Loucy (cell line): ENCODE results near the gene BCAS3.

Experiments
- H2AFZ ChIP-seq: fragments of 200-600 bp; sonication (generic); 2 replicates; pipeline ENCODE4 v1.6.0; 2016; ENCODE audit warnings: antibody characterized with exemption, mild to moderate bottlenecking, low read length, moderate library complexity
- H3F3A ChIP-seq: fragments of 200-600 bp; 2 replicates; pipeline ENCODE4 v1.6.0; 2016; ENCODE audit warnings: antibody characterized with exemption, low read depth, mild to moderate bottlenecking
- H3K27me3 ChIP-seq: fragments of 200-600 bp; sonication (generic); 2 replicates; pipeline ENCODE4 v1.6.1; 2014; ENCODE audit warnings: low read length, mild to moderate bottlenecking; ENCODE audit not compliant: insufficient read depth, poor library complexity, severe bottlenecking
- H3K36me3 ChIP-seq: fragments of 200-600 bp; sonication (generic); 2 replicates; pipeline ENCODE4 v1.6.1; 2016; ENCODE audit warnings: low read length; ENCODE audit not compliant: insufficient read depth
- H3K4me1 ChIP-seq: fragments of 200-600 bp; sonication (generic); 2 replicates; pipeline ENCODE4 v1.5.1; 2014; ENCODE audit warnings: low read length, mild to moderate bottlenecking; ENCODE audit not compliant: insufficient read depth, poor library complexity, severe bottlenecking
- H3K4me2 ChIP-seq: fragments of 200-600 bp; sonication (generic); 2 replicates; pipeline ENCODE4 v1.6.0; 2014; ENCODE audit warnings: antibody characterized with exemption, low read length, low read depth, mild to moderate bottlenecking; ENCODE audit not compliant: poor library complexity, severe bottlenecking
- H3K4me3 ChIP-seq: fragments of 200-600 bp; sonication (generic); 2 replicates; pipeline ENCODE4 v1.5.1; 2014; ENCODE audit warnings: low read length, mild to moderate bottlenecking, mixed read lengths; ENCODE audit not compliant: poor library complexity, severe bottlenecking
- H3K79me2 ChIP-seq: fragments of 200-600 bp; sonication (generic); 2 replicates; pipeline ENCODE4 v1.6.1; 2014; ENCODE audit warnings: low read length; ENCODE audit not compliant: insufficient read depth
- H3K9ac ChIP-seq: fragments of 200-600 bp; sonication (generic); 2 replicates; pipeline ENCODE4 v1.6.0; 2014; ENCODE audit warnings: mild to moderate bottlenecking, low read depth, low read length, moderate library complexity; ENCODE audit not compliant: poor library complexity, severe bottlenecking
- H3K9me2 ChIP-seq: fragments of 200-600 bp; sonication (generic); replicated peaks from 2 replicates; pipeline ENCODE4 v1.6.1; 2016; ENCODE audit warnings: low read depth, low read length, mixed read lengths
- H3K9me3 ChIP-seq: fragments of 200-600 bp; sonication (generic); 2 replicates; pipeline ENCODE4 v1.6.1; 2014; ENCODE audit warnings: mild to moderate bottlenecking, antibody characterized with exemption, low read length, low read depth; ENCODE audit not compliant: insufficient read depth
- H4K20me1 ChIP-seq: fragments of 200-600 bp; sonication (generic); 2 replicates; pipeline ENCODE4 v1.6.0; 2014; ENCODE audit warnings: antibody characterized with exemption, low read length, mild to moderate bottlenecking; ENCODE audit not compliant: insufficient read depth, poor library complexity, severe bottlenecking
- EZH2phosphoT487 ChIP-seq: fragments of 200-600 bp; IDR thresholded peaks from 2 replicates; pipeline ENCODE4 v1.6.1; 2018; ENCODE audit warnings: antibody characterized with exemption, mild to moderate bottlenecking, moderate library complexity, borderline replicate concordance
- TF ChIP-seq, protein P1 (sequence below): fragments of 200-600 bp; sonication (generic); conservative IDR thresholded peaks from 2 replicates; pipeline ENCODE4 v1.5.1; 2014; ENCODE audit warnings: mild to moderate bottlenecking, antibody characterized with exemption, low read length

The BCAS3 gene

DNA sequence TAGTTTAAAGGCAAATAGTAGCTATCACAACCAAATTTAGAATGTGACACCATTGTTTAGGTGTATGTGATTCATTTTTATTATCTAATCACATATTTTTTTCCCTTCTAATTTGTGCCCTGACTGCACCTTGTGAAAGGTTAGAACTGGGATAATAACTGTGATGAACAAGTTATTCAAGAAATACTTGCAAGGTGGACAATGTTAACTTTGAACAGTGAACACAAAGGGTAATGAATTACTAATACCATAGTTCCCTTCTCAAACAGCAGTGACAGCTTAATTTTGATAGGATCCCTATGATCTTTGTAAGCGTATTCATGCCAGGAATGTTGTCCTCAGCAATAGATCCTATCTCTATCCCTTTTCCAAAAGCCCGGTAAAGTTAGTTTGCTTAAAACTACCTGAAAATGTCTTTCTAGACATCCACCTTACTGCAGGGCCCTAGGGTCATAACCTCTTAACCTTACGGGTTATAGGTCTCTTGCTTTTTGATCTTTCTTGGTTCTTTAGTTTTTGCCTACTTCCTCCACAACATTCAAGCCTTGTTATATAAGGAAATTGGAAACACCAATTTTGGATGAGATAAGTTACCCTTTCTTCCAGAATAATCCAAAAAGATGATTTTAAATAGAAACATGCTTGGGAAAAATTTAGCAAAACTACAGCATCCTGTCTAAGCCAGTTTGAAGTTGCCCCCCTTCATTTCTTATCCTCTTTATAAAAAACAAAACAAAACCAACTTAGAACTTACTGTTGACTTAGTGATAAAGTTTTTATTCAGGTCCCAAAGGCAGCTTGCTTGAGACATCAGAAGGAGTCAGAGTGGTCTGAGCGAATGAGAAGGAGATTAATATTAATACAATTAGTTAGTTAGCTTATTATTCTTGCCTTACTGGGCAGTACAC, 522.0 kb downstream of the BCAS3 start:
- TF ChIP-seq, protein P1, sequence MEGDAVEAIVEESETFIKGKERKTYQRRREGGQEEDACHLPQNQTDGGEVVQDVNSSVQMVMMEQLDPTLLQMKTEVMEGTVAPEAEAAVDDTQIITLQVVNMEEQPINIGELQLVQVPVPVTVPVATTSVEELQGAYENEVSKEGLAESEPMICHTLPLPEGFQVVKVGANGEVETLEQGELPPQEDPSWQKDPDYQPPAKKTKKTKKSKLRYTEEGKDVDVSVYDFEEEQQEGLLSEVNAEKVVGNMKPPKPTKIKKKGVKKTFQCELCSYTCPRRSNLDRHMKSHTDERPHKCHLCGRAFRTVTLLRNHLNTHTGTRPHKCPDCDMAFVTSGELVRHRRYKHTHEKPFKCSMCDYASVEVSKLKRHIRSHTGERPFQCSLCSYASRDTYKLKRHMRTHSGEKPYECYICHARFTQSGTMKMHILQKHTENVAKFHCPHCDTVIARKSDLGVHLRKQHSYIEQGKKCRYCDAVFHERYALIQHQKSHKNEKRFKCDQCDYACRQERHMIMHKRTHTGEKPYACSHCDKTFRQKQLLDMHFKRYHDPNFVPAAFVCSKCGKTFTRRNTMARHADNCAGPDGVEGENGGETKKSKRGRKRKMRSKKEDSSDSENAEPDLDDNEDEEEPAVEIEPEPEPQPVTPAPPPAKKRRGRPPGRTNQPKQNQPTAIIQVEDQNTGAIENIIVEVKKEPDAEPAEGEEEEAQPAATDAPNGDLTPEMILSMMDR = no peak
- no peak for TF ChIP-seq EZH2phosphoT487
- H3K4me2 ChIP-seq = no peak overlapping the region
- H2AFZ ChIP-seq = no peak overlapping the region
- no peaks in the 10 kb centered on the region for H3K27me3 ChIP-seq
- H3K4me1 ChIP-seq = no peaks in the 10 kb centered on the region
- no peaks in the 10 kb centered on the region for H3K79me2 ChIP-seq
- H3F3A ChIP-seq = no peaks in the 10 kb centered on the region
- no peaks in the 10 kb centered on the region for H3K9me2 ChIP-seq
- no peak overlapping the region for H3K9ac ChIP-seq
- H3K9me3 ChIP-seq = no peaks in the 10 kb centered on the region
- H3K36me3 ChIP-seq = no peaks in the 10 kb centered on the region
- no peak overlapping the region for H3K4me3 ChIP-seq
- H4K20me1 ChIP-seq = no peaks in the 10 kb centered on the region

DNA sequence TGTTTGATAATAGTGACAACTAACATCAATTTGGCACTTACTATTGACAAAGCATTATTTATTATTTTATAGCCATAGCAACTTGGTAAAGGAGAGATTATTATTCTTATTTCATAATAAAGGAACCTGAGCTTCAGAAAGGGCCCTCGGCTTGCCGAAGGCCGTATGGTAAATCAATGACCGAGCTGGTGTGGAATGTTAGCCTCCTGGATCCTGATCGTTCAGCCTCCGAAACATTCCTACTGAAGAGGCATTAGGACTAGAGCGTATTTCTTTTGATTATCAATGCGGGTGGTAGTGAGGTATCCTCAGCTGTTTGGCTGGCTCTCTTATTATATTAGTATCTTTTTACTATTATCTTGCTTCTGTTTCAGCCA, 522.7 kb downstream of the BCAS3 start:
- Histone ChIP-seq H3K4me1 (peaks cover 3% of the 10 kb centered on the region), H3K9me3 (no peaks in the 10 kb centered on the region), H3K79me2 (no peaks in the 10 kb centered on the region), H2AFZ (no peak overlapping the region), H3K4me2 (no peak overlapping the region), H3K9me2 (no peaks in the 10 kb centered on the region), H4K20me1 (no peaks in the 10 kb centered on the region), H3K27me3 (no peaks in the 10 kb centered on the region), H3F3A (no peaks in the 10 kb centered on the region), H3K9ac (no peak overlapping the region), H3K36me3 (no peaks in the 10 kb centered on the region), H3K4me3 (no peak overlapping the region)
- TF ChIP-seq EZH2phosphoT487 = no peak
- TF ChIP-seq, protein P1 = no peak

GRCh38 chr17:61201211-61201610, 523.6 kb downstream of the BCAS3 start:
- Histone ChIP-seq H3K79me2 (no peaks in the 10 kb centered on the region), H3K4me2 (no peak overlapping the region), H3K36me3 (no peaks in the 10 kb centered on the region), H3K4me3 (no peak overlapping the region), H2AFZ (no peak overlapping the region), H3K9me2 (no peaks in the 10 kb centered on the region), H3K27me3 (no peaks in the 10 kb centered on the region), H3K9ac (no peak overlapping the region), H3F3A (no peaks in the 10 kb centered on the region), H3K9me3 (no peaks in the 10 kb centered on the region), H3K4me1 (peaks cover 6% of the 10 kb centered on the region), H4K20me1 (no peaks in the 10 kb centered on the region)
- TF ChIP-seq, protein P1 = no peak
- no peak for TF ChIP-seq EZH2phosphoT487
